Measurements from ENCODE around the gene LPP. TPM values are rescaled to one million over a fixed set of nuclear protein-coding genes. Genes with fewer than 3 reads are reported as not detected.

LPP gene
- total and polyA plus RNA-seq, 2 of the 13 experiments (the other 11 are each of a cell fraction or from before 2014, with no cell fraction given) = 19.2 to 29.9 TPM

- TF ChIP-seq, protein P1, sequence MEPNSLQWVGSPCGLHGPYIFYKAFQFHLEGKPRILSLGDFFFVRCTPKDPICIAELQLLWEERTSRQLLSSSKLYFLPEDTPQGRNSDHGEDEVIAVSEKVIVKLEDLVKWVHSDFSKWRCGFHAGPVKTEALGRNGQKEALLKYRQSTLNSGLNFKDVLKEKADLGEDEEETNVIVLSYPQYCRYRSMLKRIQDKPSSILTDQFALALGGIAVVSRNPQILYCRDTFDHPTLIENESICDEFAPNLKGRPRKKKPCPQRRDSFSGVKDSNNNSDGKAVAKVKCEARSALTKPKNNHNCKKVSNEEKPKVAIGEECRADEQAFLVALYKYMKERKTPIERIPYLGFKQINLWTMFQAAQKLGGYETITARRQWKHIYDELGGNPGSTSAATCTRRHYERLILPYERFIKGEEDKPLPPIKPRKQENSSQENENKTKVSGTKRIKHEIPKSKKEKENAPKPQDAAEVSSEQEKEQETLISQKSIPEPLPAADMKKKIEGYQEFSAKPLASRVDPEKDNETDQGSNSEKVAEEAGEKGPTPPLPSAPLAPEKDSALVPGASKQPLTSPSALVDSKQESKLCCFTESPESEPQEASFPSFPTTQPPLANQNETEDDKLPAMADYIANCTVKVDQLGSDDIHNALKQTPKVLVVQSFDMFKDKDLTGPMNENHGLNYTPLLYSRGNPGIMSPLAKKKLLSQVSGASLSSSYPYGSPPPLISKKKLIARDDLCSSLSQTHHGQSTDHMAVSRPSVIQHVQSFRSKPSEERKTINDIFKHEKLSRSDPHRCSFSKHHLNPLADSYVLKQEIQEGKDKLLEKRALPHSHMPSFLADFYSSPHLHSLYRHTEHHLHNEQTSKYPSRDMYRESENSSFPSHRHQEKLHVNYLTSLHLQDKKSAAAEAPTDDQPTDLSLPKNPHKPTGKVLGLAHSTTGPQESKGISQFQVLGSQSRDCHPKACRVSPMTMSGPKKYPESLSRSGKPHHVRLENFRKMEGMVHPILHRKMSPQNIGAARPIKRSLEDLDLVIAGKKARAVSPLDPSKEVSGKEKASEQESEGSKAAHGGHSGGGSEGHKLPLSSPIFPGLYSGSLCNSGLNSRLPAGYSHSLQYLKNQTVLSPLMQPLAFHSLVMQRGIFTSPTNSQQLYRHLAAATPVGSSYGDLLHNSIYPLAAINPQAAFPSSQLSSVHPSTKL (CRISPR knock-in tag; IDR thresholded peaks at IDR 0.05) = 0 out of 2 replicates have a peak, but pooled peaks have one; percentile 30
- no peak for TF ChIP-seq PRDM4 (CRISPR knock-in tag; IDR thresholded peaks at IDR 0.05; ENCODE audit: borderline replicate concordance)
- no peak for TF ChIP-seq ZNF264 (CRISPR knock-in tag; IDR thresholded peaks at IDR 0.05)
- TF ChIP-seq, protein P2, sequence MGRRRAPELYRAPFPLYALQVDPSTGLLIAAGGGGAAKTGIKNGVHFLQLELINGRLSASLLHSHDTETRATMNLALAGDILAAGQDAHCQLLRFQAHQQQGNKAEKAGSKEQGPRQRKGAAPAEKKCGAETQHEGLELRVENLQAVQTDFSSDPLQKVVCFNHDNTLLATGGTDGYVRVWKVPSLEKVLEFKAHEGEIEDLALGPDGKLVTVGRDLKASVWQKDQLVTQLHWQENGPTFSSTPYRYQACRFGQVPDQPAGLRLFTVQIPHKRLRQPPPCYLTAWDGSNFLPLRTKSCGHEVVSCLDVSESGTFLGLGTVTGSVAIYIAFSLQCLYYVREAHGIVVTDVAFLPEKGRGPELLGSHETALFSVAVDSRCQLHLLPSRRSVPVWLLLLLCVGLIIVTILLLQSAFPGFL (CRISPR knock-in tag; IDR thresholded peaks at IDR 0.05) = no peak
- TF ChIP-seq CBX2 (IDR thresholded peaks at IDR 0.05; ENCODE audit: low read depth, low read length) = no peak
- TF ChIP-seq CBX2 (CRISPR knock-in tag; IDR thresholded peaks at IDR 0.05; ENCODE audit: low read depth) = no peak
- TF ChIP-seq MAFK (conservative IDR thresholded peaks at IDR 0.05 in 1 of 2, IDR thresholded peaks at IDR 0.05 in 1 of 2; ENCODE audit: low read length in 2 of 2) = peak; percentile 26 to 58; a peak in 2 of 4 replicates
Measured at GRCh38 chr3:188707381-188708288, 553.7 kb downstream of the LPP start (continued).
